ENCODE results near the gene GLIPR1L1.

The GLIPR1L1 gene, protein sequence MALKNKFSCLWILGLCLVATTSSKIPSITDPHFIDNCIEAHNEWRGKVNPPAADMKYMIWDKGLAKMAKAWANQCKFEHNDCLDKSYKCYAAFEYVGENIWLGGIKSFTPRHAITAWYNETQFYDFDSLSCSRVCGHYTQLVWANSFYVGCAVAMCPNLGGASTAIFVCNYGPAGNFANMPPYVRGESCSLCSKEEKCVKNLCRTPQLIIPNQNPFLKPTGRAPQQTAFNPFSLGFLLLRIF

GRCh38 chr12:75334384-75335030 is at the start of gene GLIPR1L1:
GLIPR1L1 (plus strand) TSS chr12:75334670; CDS start chr12:75334729, 59 bp downstream.
- no peaks in the 10 kb centered on the region for H3K9me3 Mint-ChIP-seq
- no peaks in the 10 kb centered on the region for H3K36me3 Mint-ChIP-seq
- H3K4me3 Mint-ChIP-seq: peak within 1 kb of the TSS; percentile 68
- H3K4me1 Mint-ChIP-seq: peaks cover 20% of the 10 kb centered on the region
- DNase-seq (ENCODE audit: low spot score in 2 of 2): peak; percentile 74 to 91
- ATAC-seq: peak; percentile 90
- H3K27ac Mint-ChIP-seq: no peak within 1 kb of the TSS

DNA sequence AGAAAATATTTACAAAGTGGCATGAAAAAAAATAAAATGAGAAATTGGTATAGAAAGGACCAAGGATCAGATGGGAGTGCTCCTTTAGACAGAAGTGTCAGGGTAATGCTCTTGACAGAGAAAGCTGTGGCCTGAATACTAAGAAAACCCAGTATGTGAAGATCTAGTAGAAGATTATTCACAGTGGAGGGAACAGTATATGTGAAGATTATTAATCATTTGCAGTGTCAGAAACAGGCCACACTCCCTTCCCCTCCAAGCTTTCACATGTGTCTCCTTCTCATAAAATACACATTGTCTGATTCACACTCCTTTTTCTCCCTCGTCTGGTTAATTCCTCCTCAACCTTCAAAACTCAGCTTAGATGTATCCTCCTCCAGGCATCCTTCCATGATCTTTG is 45.6 kb upstream of the GLIPR1L1 start:
- no peaks in the 10 kb centered on the region for H3K9me3 Mint-ChIP-seq
- no peaks in the 10 kb centered on the region for H3K4me1 Mint-ChIP-seq
- no peaks in the 10 kb centered on the region for H3K36me3 Mint-ChIP-seq
- DNase-seq (ENCODE audit: low spot score in 2 of 2) (no peak), ATAC-seq (no peak)
- no peak overlapping the region for H3K27ac Mint-ChIP-seq
- H3K4me3 Mint-ChIP-seq: no peak overlapping the region

DNA sequence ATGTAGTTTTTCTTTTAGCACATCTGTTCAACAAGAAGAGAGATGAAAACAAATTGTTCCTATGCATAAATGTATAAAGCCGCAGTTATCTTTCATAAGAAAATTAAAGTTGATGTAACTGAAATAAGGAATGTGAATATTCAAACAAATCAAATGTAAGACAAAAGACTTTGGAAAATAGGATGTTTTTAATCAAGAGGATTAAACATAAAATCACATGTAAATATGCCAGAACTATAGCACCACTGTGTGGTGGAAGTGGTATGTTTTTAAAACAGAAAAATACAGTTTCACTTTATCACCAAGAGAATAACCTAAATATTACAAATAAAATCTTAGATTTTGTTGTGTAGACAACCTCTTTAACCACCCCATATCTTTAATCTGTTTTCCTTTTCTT is 44.7 kb upstream of the GLIPR1L1 start:
- ATAC-seq (no peak), DNase-seq (ENCODE audit: low spot score in 2 of 2) (no peak)
- no peaks in the 10 kb centered on the region for H3K4me1 Mint-ChIP-seq
- no peaks in the 10 kb centered on the region for H3K9me3 Mint-ChIP-seq
- H3K27ac Mint-ChIP-seq: no peak overlapping the region
- H3K36me3 Mint-ChIP-seq: no peaks in the 10 kb centered on the region
- H3K4me3 Mint-ChIP-seq: no peak overlapping the region

DNA sequence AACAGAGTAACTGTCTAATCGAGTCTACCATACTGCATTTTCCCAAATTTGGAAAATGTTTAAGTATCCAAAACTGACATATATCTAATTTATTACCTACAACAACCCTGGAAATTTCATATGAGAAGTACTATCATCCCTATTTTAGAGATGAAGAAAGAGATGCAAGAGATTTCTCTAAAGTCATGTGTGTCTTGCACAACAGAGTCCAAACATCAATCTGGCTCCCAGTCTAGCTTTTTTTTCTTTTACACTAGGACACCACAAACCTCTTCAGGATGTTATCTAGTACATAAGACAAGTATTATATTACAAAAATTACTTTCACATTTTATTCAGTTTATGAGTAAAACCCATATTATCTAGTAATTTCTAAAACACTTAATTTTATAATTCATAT is 43.5 kb upstream of the GLIPR1L1 start:
- no peaks in the 10 kb centered on the region for H3K4me1 Mint-ChIP-seq
- ATAC-seq (no peak), DNase-seq (ENCODE audit: low spot score in 2 of 2) (no peak)
- no peak overlapping the region for H3K27ac Mint-ChIP-seq
- H3K4me3 Mint-ChIP-seq: no peak overlapping the region
- H3K36me3 Mint-ChIP-seq: no peaks in the 10 kb centered on the region
- H3K9me3 Mint-ChIP-seq: no peaks in the 10 kb centered on the region

GRCh38 chr12:75294336-75294735 is 40.1 kb upstream of the GLIPR1L1 start:
- Mint-ChIP-seq H3K4me1 (no peaks in the 10 kb centered on the region), H3K36me3 (no peaks in the 10 kb centered on the region), H3K4me3 (no peak overlapping the region), H3K9me3 (no peaks in the 10 kb centered on the region), H3K27ac (no peak overlapping the region)
- ATAC-seq (no peak), DNase-seq (ENCODE audit: low spot score in 2 of 2) (no peak)

GRCh38 chr12:75294797-75295196 is 39.7 kb upstream of the GLIPR1L1 start:
- DNase-seq (ENCODE audit: low spot score in 2 of 2) (no peak), ATAC-seq (no peak)
- Mint-ChIP-seq H3K27ac (no peak overlapping the region), H3K4me3 (no peak overlapping the region), H3K36me3 (no peaks in the 10 kb centered on the region), H3K4me1 (no peaks in the 10 kb centered on the region), H3K9me3 (no peaks in the 10 kb centered on the region)

DNA sequence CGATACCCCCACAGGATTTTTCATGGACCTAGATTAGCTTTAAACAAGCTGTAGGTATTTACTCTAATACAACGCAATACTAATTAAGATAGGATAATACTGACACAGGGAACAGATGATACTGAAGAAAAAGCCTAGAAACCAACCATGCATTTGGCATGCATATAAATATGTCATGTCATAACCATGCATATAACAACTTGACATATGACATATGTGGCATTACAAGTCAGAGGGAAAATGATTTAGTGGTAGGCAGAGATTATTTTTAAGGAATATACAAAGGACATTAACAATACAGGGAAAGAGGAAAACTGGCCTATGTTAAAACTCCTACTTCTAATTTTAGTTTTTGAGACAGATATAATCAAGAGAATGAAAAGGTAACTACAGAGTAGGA is 32.2 kb upstream of the GLIPR1L1 start:
- ATAC-seq: no peak
- no peaks in the 10 kb centered on the region for H3K9me3 Mint-ChIP-seq
- H3K4me3 Mint-ChIP-seq: no peak overlapping the region
- H3K27ac Mint-ChIP-seq: no peak overlapping the region
- DNase-seq (ENCODE audit: low spot score in 2 of 2): no peak
- H3K4me1 Mint-ChIP-seq: no peaks in the 10 kb centered on the region
- H3K36me3 Mint-ChIP-seq: no peaks in the 10 kb centered on the region

GRCh38 chr12:75302781-75303180 is 31.7 kb upstream of the GLIPR1L1 start:
- Mint-ChIP-seq H3K9me3 (no peaks in the 10 kb centered on the region), H3K27ac (no peak overlapping the region), H3K36me3 (no peaks in the 10 kb centered on the region), H3K4me1 (no peaks in the 10 kb centered on the region), H3K4me3 (no peak overlapping the region)
- DNase-seq (ENCODE audit: low spot score in 2 of 2): no peak
- no peak for ATAC-seq

- H3K9me3 Mint-ChIP-seq: no peaks in the 10 kb centered on the region
- DNase-seq (ENCODE audit: low spot score in 2 of 2) (no peak), ATAC-seq (peak; percentile 21)
- H3K27ac Mint-ChIP-seq: no peak overlapping the region
- H3K4me1 Mint-ChIP-seq: no peaks in the 10 kb centered on the region
- H3K4me3 Mint-ChIP-seq: no peak overlapping the region
- H3K36me3 Mint-ChIP-seq: no peaks in the 10 kb centered on the region
Observed at GRCh38 chr12:75305412-75306332, 28.8 kb upstream of the GLIPR1L1 start.

- ATAC-seq (no peak), DNase-seq (ENCODE audit: low spot score in 2 of 2) (no peak)
- no peak overlapping the region for H3K27ac Mint-ChIP-seq
- no peaks in the 10 kb centered on the region for H3K36me3 Mint-ChIP-seq
- no peak overlapping the region for H3K4me3 Mint-ChIP-seq
- H3K4me1 Mint-ChIP-seq: no peaks in the 10 kb centered on the region
- H3K9me3 Mint-ChIP-seq: no peaks in the 10 kb centered on the region
Observed at GRCh38 chr12:75308279-75308678, 26.2 kb upstream of the GLIPR1L1 start.

DNA sequence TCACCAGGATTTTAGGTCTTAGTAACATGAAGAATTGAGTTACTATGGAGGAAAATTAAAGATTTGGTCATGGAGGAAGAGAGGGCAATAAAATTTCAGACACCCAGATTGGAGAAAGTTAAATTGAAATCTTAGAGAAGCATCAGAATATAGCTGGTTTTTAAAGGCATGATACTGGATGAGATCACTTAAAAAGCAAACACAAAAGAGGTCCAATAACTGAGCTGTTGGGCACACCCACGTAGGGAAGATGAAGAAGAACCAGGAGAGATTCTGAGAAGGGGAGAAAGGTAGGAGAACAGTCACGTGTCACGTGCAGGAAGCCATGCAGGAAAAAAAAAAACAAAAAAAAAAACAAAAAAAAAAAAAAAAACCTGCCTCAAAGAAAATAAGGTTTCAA is 23.1 kb upstream of the GLIPR1L1 start:
- DNase-seq (ENCODE audit: low spot score in 2 of 2) (no peak), ATAC-seq (no peak)
- H3K36me3 Mint-ChIP-seq: no peaks in the 10 kb centered on the region
- H3K27ac Mint-ChIP-seq: no peak overlapping the region
- no peaks in the 10 kb centered on the region for H3K9me3 Mint-ChIP-seq
- no peak overlapping the region for H3K4me3 Mint-ChIP-seq
- no peaks in the 10 kb centered on the region for H3K4me1 Mint-ChIP-seq

DNA sequence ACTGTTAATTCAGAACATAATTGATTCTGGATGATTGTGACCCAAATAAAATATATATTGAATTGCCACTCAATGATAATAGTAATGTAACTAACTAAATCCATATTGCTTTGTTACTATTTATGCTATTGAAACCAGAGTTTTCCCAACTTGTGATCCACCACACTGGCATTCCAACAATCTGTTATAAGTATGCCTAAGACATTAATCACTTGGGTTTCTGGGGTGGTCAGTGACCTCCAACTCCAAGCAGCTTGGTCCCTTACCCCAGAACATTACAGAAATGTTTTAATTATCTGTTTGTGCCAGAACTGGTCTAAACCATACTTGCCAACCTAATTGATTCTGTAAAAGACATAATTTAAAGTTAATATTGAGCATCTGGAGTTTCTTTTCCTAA is 19.0 kb upstream of the GLIPR1L1 start:
- DNase-seq (ENCODE audit: low spot score in 2 of 2) (no peak), ATAC-seq (no peak)
- Mint-ChIP-seq H3K36me3 (no peaks in the 10 kb centered on the region), H3K4me1 (no peaks in the 10 kb centered on the region), H3K27ac (no peak overlapping the region), H3K9me3 (no peaks in the 10 kb centered on the region), H3K4me3 (no peak overlapping the region)

DNA sequence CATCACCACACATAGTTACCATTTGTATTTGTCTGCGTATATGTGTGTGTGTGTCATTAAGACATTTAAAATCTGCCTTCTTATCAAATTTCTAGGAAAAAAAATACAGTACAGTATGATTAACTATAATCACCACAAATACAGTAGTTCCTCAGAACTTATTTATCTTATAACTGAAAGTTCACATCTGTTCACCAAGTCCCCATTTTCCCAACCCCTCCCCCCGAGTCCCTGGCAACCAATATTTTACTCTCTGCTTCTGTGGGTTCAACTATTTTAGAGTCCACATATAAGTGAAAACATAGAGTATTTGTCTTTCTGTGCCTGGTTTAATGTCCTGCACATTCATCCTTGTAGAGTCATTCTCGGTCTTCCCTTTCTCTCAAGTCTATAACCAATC is 16.7 kb upstream of the GLIPR1L1 start:
- ATAC-seq: no peak
- no peak for DNase-seq (ENCODE audit: low spot score in 2 of 2)
- Mint-ChIP-seq H3K27ac (no peak overlapping the region), H3K4me3 (no peak overlapping the region), H3K9me3 (no peaks in the 10 kb centered on the region), H3K36me3 (no peaks in the 10 kb centered on the region), H3K4me1 (no peaks in the 10 kb centered on the region)

- no peak for ATAC-seq
- DNase-seq (ENCODE audit: low spot score in 2 of 2): no peak
- H3K27ac Mint-ChIP-seq: no peak overlapping the region
- H3K36me3 Mint-ChIP-seq: no peaks in the 10 kb centered on the region
- no peak overlapping the region for H3K4me3 Mint-ChIP-seq
- H3K4me1 Mint-ChIP-seq: no peaks in the 10 kb centered on the region
- H3K9me3 Mint-ChIP-seq: no peaks in the 10 kb centered on the region
Observed at GRCh38 chr12:75322464-75322863, 12.0 kb upstream of the GLIPR1L1 start.

DNA sequence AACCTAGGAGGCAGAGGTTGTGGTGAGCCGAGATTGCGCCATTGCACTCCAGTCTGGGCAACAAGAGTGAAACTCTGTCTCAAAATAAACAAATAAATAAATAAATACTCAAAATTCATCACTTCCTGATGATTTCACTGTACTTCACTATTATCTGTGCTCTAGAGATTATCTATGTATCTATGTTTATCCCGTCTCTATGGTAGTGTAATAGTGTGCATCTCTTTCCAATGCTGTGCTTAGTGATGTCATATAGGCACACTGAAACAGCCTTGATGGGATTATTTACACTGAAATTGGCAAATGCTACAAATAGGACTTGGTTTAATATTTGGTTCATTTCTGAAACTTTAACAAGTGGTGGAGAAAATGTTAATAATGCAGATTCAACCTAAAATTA is 10.8 kb upstream of the GLIPR1L1 start:
- Mint-ChIP-seq H3K4me3 (no peak overlapping the region), H3K27ac (no peak overlapping the region), H3K9me3 (no peaks in the 10 kb centered on the region), H3K4me1 (no peaks in the 10 kb centered on the region), H3K36me3 (no peaks in the 10 kb centered on the region)
- ATAC-seq: no peak
- no peak for DNase-seq (ENCODE audit: low spot score in 2 of 2)

- Mint-ChIP-seq H3K4me3 (no peak overlapping the region), H3K4me1 (peaks cover 9% of the 10 kb centered on the region), H3K36me3 (no peaks in the 10 kb centered on the region), H3K9me3 (no peaks in the 10 kb centered on the region), H3K27ac (no peak overlapping the region)
- ATAC-seq: no peak
- no peak for DNase-seq (ENCODE audit: low spot score in 2 of 2)
Observed at GRCh38 chr12:75327642-75328041, 6.8 kb upstream of the GLIPR1L1 start.
